ENCODE data around the gene NRDC. TPM values are rescaled to one million over a fixed set of nuclear protein-coding genes. Genes with fewer than 3 reads are reported as not detected.

Gene NRDC
- total RNA-seq, 1 experiment from 2014 or later: 182 TPM

- TF ChIP-seq ATF3 (IDR thresholded peaks at IDR 0.05): no peak
These were observed 38.3 kb upstream of the NRDC start (continued) for GRCh38 chr1:51916587-51917405.

- Histone ChIP-seq H3K9ac (ENCODE audit: low read length) (no peak overlapping the region), H3K79me2 (ENCODE audit: insufficient read depth, low read length) (no peaks in the 10 kb centered on the region), H3K9me2 (ENCODE audit: insufficient read depth) (no peaks in the 10 kb centered on the region), H3K4me3 (replicated peaks in 1 of 2; ENCODE audit: low read depth in 1 of 2, low read length in 2 of 2) (no peak overlapping the region), H3K4me1 (ENCODE audit: control insufficient read depth in 1 of 2, insufficient read depth in 2 of 2, low read length in 2 of 2) (no peaks in the 10 kb centered on the region), H3K4me2 (ENCODE audit: low read length) (no peak overlapping the region), H3K36me3 (ENCODE audit: control insufficient read depth in 1 of 2, insufficient read depth in 2 of 2, low read length in 2 of 2) (no peaks in the 10 kb centered on the region), H3K9me3 (ENCODE audit: control insufficient read depth in 1 of 2, insufficient read depth in 1 of 2, low read depth in 1 of 2, low read length in 2 of 2) (no peaks in the 10 kb centered on the region), H3K27me3 (ENCODE audit: insufficient read depth, low read length) (no peaks in the 10 kb centered on the region), H4K20me1 (ENCODE audit: insufficient read depth) (no peaks in the 10 kb centered on the region), H2AFZ (ENCODE audit: low read depth, low read length, poor library complexity, severe bottlenecking) (no peak overlapping the region), H3K27ac (ENCODE audit: low read depth, low read length) (no peak overlapping the region)
- TF ChIP-seq CTCF (IDR thresholded peaks at IDR 0.05 in 2 of 3, conservative IDR thresholded peaks at IDR 0.05 in 1 of 3; ENCODE audit: borderline replicate concordance in 1 of 3, insufficient read depth in 1 of 3, low read depth in 2 of 3, low read length in 2 of 3): no peak
- TF ChIP-seq SRF (IDR thresholded peaks at IDR 0.05; ENCODE audit: low read depth): no peak
- TF ChIP-seq EZH2phosphoT487 (IDR thresholded peaks at IDR 0.05; ENCODE audit: borderline replicate concordance): no peak
- no peak for TF ChIP-seq JUND (IDR thresholded peaks at IDR 0.05)
- no peak for TF ChIP-seq CEBPB (IDR thresholded peaks at IDR 0.05; ENCODE audit: low read depth)
- TF ChIP-seq ZFX (IDR thresholded peaks at IDR 0.05): no peak
- no peak for TF ChIP-seq POLR2A (IDR thresholded peaks at IDR 0.05; ENCODE audit: borderline replicate concordance, extremely low read depth, insufficient read depth, insufficient read length)
- TF ChIP-seq RAD21 (IDR thresholded peaks at IDR 0.05; ENCODE audit: low read depth): no peak
- no peak for TF ChIP-seq EGR1 (IDR thresholded peaks at IDR 0.05; ENCODE audit: low read depth)
- TF ChIP-seq CBX3 (IDR thresholded peaks at IDR 0.05; ENCODE audit: low read depth): no peak
- no peak for TF ChIP-seq TCF7L2 (IDR thresholded peaks at IDR 0.05; ENCODE audit: borderline replicate concordance, extremely low read depth, insufficient read depth, insufficient read length)
- TF ChIP-seq YY1 (IDR thresholded peaks at IDR 0.05; ENCODE audit: extremely low read depth, insufficient replicate concordance, low read depth, low read length): no peak
- RAD21 ChIA-PET (ENCODE audit: low non-redundant PET in 1 of 2, low total read pairs in 2 of 2, uncharacterized antibody in 2 of 2, unreplicated experiment in 2 of 2): no interaction called here
- POLR2A ChIA-PET: no interaction called here
- TSS peak; percentile 8 for BruUV-seq (replicated peaks)
- DNase-seq (ENCODE audit: low read depth, low spot score) (no peak), ATAC-seq (no peak)
- CTCF ChIA-PET: no interaction called here
- intact Hi-C loops (cut with micrococcal nuclease): no loop called here
These were observed 37.4 kb upstream of the NRDC start for GRCh38 chr1:51915951-51916350.
